WTC11 (cell line): ENCODE measurements around the gene GAB2. TPM values are rescaled to one million over a fixed set of nuclear protein-coding genes. Genes with fewer than 3 reads are reported as not detected.

ENCODE experiments used
- CREM ChIP-seq: sonication (generic); formaldehyde crosslinking; IDR thresholded peaks from 2 replicates; pipeline ENCODE4 v1.8.1; 2022; ENCODE audit warnings: mild to moderate bottlenecking, missing genetic modification reagents, moderate library complexity
- ELF4 ChIP-seq: sonication (generic); formaldehyde crosslinking; IDR thresholded peaks from 2 replicates; pipeline ENCODE4 v1.8.1; 2022; ENCODE audit warnings: low read depth, mild to moderate bottlenecking, moderate library complexity, missing genetic modification reagents
- EMX1 ChIP-seq: fragments of 250-450 bp; sonication (Bioruptor Pico); IDR thresholded peaks from 2 replicates; pipeline ENCODE4 v1.8.0; 2021; ENCODE audit warnings: mild to moderate bottlenecking
- ETV6 ChIP-seq: sonication (generic); formaldehyde crosslinking; IDR thresholded peaks from 2 replicates; pipeline ENCODE4 v1.8.1; 2022; ENCODE audit warnings: mild to moderate bottlenecking, missing genetic modification reagents
- GRHL2 ChIP-seq: fragments of 250-450 bp; sonication (Bioruptor Pico); IDR thresholded peaks from 2 replicates; pipeline ENCODE4 v1.8.0; 2022; ENCODE audit warnings: mild to moderate bottlenecking, moderate library complexity; ENCODE audit not compliant: insufficient replicate concordance, severe bottlenecking
- HMGA2 ChIP-seq: fragments of 250-450 bp; sonication (Bioruptor Pico); IDR thresholded peaks from 2 replicates; pipeline ENCODE4 v1.4.0; 2021; ENCODE audit warnings: mild to moderate bottlenecking, moderate library complexity
- KAT7 ChIP-seq: sonication (generic); formaldehyde crosslinking; IDR thresholded peaks from 2 replicates; pipeline ENCODE4 v1.8.1; 2023; ENCODE audit warnings: missing genetic modification reagents, mild to moderate bottlenecking, borderline replicate concordance
- MXD4 ChIP-seq: fragments of 250-450 bp; sonication (Bioruptor Pico); IDR thresholded peaks from 2 replicates; pipeline ENCODE4 v1.8.0; 2021; ENCODE audit warnings: mild to moderate bottlenecking, moderate library complexity, borderline replicate concordance
- NFE2L1 ChIP-seq: sonication (generic); formaldehyde crosslinking; IDR thresholded peaks from 2 replicates; pipeline ENCODE4 v1.8.1; 2023; ENCODE audit warnings: missing genetic modification reagents
- NR2C2 ChIP-seq: sonication (generic); formaldehyde crosslinking; IDR thresholded peaks from 2 replicates; pipeline ENCODE4 v1.8.0; 2022; ENCODE audit warnings: mild to moderate bottlenecking, missing genetic modification reagents
- NR3C1 ChIP-seq: sonication (generic); formaldehyde crosslinking; conservative IDR thresholded peaks from 2 replicates; pipeline ENCODE4 v1.8.1; 2023; ENCODE audit warnings: low read depth, mild to moderate bottlenecking, missing genetic modification reagents
- RORB ChIP-seq: fragments of 250-450 bp; sonication (Bioruptor Pico); IDR thresholded peaks from 2 replicates; pipeline ENCODE4 v1.9.0; 2021; ENCODE audit warnings: mild to moderate bottlenecking
- SP1 ChIP-seq: sonication (generic); formaldehyde crosslinking; conservative IDR thresholded peaks from 2 replicates; pipeline ENCODE4 v1.8.1; 2022; ENCODE audit warnings: missing genetic modification reagents
- TCF7 ChIP-seq: sonication (generic); formaldehyde crosslinking; IDR thresholded peaks from 2 replicates; pipeline ENCODE4 v1.8.0; 2022; ENCODE audit warnings: mild to moderate bottlenecking, low read depth, missing genetic modification reagents, moderate library complexity
- TP53 ChIP-seq: sonication (generic); formaldehyde crosslinking; IDR thresholded peaks from 2 replicates; pipeline ENCODE4 v1.8.1; 2023; ENCODE audit warnings: mild to moderate bottlenecking, missing genetic modification reagents
- ZNF138 ChIP-seq: sonication (generic); formaldehyde crosslinking; conservative IDR thresholded peaks from 2 replicates; pipeline ENCODE4 v1.8.1; 2022; ENCODE audit warnings: mild to moderate bottlenecking, moderate library complexity, missing genetic modification reagents
- ZNF232 ChIP-seq: sonication (generic); formaldehyde crosslinking; IDR thresholded peaks from 2 replicates; pipeline ENCODE4 v1.8.0; 2022; ENCODE audit warnings: mild to moderate bottlenecking, missing genetic modification reagents
- ZNF396 ChIP-seq: fragments of 250-450 bp; sonication (Bioruptor Pico); IDR thresholded peaks from 2 replicates; pipeline ENCODE4 v1.8.0; 2021; ENCODE audit warnings: mild to moderate bottlenecking, moderate library complexity, borderline replicate concordance
- ZNF416 ChIP-seq: fragments of 250-450 bp; sonication (Bioruptor Pico); IDR thresholded peaks from 2 replicates; pipeline ENCODE4 v1.9.0; 2021; ENCODE audit warnings: mild to moderate bottlenecking, inconsistent platforms
- ZNF671 ChIP-seq: fragments of 250-450 bp; sonication (Bioruptor Pico); IDR thresholded peaks from 2 replicates; pipeline ENCODE4 v1.8.0; 2021; ENCODE audit warnings: mild to moderate bottlenecking
- total RNA-seq: library from RNA; stranded (reverse); gene quantifications from 3 replicates; pipeline ENCODE4 v1.2.3, GENCODE V29; 2021
- TF ChIP-seq, protein P1 (sequence below): sonication (generic); formaldehyde crosslinking; IDR thresholded peaks from 2 replicates; pipeline ENCODE4 v1.8.1; 2023; ENCODE audit warnings: mild to moderate bottlenecking, missing genetic modification reagents, moderate library complexity
- TF ChIP-seq, protein P2 (sequence below): sonication (generic); formaldehyde crosslinking; IDR thresholded peaks from 2 replicates; pipeline ENCODE4 v1.8.1; 2022; ENCODE audit warnings: low read depth, missing genetic modification reagents, borderline replicate concordance
- TF ChIP-seq, protein P3 (sequence below): sonication (generic); formaldehyde crosslinking; IDR thresholded peaks from 2 replicates; pipeline ENCODE4 v1.8.1; 2023; ENCODE audit warnings: mild to moderate bottlenecking, missing genetic modification reagents, moderate library complexity
- TF ChIP-seq, protein P4 (sequence below): fragments of 250-450 bp; sonication (Bioruptor Pico); IDR thresholded peaks from 2 replicates; pipeline ENCODE4 v1.8.0; 2021; ENCODE audit warnings: mild to moderate bottlenecking
- TF ChIP-seq, protein P5 (sequence below): sonication (generic); formaldehyde crosslinking; conservative IDR thresholded peaks from 2 replicates; pipeline ENCODE4 v1.8.1; 2022; ENCODE audit warnings: mild to moderate bottlenecking, missing genetic modification reagents
- TF ChIP-seq, protein P6 (sequence below): sonication (generic); formaldehyde crosslinking; IDR thresholded peaks from 2 replicates; pipeline ENCODE4 v1.8.1; 2023; ENCODE audit warnings: mild to moderate bottlenecking, missing genetic modification reagents, borderline replicate concordance
- TF ChIP-seq, protein P7 (sequence below): sonication (generic); formaldehyde crosslinking; IDR thresholded peaks from 2 replicates; pipeline ENCODE4 v1.8.1; 2023; ENCODE audit warnings: mild to moderate bottlenecking, missing genetic modification reagents
- TF ChIP-seq, protein P8 (sequence below): sonication (generic); formaldehyde crosslinking; IDR thresholded peaks from 2 replicates; pipeline ENCODE4 v1.8.0; 2022; ENCODE audit warnings: mild to moderate bottlenecking, missing genetic modification reagents

GAB2 gene
- total RNA-seq, 1 experiment from 2014 or later = 10.6 TPM

DNA sequence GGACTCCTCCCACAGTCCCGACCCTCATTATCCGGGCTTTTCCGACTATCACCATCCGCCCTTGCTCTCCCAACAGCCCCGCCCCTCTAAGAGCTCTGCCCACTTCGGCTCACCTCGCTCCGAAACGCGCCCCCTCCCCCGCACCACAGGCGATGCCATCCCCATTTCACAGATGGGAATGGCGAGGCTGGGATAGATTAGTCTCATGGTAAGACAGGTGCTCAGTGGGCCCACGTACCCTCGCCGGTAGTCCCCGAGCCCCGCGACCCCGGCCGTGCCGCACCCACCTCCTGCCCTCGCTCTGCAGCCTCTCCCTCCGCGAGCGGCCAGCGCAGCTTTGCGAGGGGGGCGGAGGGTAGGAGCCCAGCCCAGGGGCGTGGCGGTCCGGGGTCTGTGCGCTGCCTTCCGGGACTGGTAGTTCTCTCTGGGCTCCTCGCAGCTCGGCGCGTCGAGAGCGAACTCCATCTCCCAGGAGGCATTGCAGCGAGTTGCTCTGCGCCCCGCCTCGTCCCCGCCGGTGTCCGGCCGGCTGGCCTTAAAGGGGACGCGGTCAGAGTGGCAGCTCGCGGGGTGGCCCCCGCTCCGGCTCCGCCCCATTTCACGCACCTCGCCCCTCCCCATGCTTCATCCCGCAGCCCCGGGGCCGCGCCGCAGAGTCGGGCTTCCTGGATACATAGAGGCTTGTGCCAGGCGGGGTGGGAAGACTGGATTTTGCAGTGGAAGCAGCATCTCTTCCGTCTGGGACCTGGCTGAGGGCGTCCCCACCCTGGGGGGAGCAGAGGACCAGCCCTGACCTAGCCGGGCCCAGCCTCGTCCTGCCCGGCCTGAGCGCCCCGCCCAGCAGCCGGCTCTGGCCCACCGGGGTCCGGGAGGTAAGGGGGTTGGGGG is 229.1 kb downstream of the GAB2 start, which contains the start of the genes KCTD21 and USP35 (continued):
- TF ChIP-seq MXD4 (CRISPR knock-in tag) = no peak
- no peak for TF ChIP-seq NFE2L1 (CRISPR knock-in tag)
- TF ChIP-seq, protein P1, sequence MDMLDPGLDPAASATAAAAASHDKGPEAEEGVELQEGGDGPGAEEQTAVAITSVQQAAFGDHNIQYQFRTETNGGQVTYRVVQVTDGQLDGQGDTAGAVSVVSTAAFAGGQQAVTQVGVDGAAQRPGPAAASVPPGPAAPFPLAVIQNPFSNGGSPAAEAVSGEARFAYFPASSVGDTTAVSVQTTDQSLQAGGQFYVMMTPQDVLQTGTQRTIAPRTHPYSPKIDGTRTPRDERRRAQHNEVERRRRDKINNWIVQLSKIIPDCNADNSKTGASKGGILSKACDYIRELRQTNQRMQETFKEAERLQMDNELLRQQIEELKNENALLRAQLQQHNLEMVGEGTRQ (CRISPR knock-in tag) = no peak
- no peak for TF ChIP-seq NR3C1 (CRISPR knock-in tag)
- TF ChIP-seq EMX1 (CRISPR knock-in tag) = no peak; the same call in 1 of the 2 replicates
- no peak for TF ChIP-seq ZNF671 (CRISPR knock-in tag)
- no peak for TF ChIP-seq TP53 (CRISPR knock-in tag)
- TF ChIP-seq SP1 = peak; percentile 98
- TF ChIP-seq, protein P2, sequence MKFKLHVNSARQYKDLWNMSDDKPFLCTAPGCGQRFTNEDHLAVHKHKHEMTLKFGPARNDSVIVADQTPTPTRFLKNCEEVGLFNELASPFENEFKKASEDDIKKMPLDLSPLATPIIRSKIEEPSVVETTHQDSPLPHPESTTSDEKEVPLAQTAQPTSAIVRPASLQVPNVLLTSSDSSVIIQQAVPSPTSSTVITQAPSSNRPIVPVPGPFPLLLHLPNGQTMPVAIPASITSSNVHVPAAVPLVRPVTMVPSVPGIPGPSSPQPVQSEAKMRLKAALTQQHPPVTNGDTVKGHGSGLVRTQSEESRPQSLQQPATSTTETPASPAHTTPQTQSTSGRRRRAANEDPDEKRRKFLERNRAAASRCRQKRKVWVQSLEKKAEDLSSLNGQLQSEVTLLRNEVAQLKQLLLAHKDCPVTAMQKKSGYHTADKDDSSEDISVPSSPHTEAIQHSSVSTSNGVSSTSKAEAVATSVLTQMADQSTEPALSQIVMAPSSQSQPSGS (CRISPR knock-in tag) = no peak
- TF ChIP-seq, protein P3, sequence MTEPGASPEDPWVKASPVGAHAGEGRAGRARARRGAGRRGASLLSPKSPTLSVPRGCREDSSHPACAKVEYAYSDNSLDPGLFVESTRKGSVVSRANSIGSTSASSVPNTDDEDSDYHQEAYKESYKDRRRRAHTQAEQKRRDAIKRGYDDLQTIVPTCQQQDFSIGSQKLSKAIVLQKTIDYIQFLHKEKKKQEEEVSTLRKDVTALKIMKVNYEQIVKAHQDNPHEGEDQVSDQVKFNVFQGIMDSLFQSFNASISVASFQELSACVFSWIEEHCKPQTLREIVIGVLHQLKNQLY (CRISPR knock-in tag) = no peak
- no peak for TF ChIP-seq TCF7
- no peak for TF ChIP-seq ZNF396 (CRISPR knock-in tag)
- TF ChIP-seq GRHL2 (CRISPR knock-in tag) = no peak
- TF ChIP-seq, protein P4, sequence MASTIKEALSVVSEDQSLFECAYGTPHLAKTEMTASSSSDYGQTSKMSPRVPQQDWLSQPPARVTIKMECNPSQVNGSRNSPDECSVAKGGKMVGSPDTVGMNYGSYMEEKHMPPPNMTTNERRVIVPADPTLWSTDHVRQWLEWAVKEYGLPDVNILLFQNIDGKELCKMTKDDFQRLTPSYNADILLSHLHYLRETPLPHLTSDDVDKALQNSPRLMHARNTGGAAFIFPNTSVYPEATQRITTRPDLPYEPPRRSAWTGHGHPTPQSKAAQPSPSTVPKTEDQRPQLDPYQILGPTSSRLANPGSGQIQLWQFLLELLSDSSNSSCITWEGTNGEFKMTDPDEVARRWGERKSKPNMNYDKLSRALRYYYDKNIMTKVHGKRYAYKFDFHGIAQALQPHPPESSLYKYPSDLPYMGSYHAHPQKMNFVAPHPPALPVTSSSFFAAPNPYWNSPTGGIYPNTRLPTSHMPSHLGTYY = 0 out of 2 replicates have a peak, but pooled peaks have one; percentile 15
- TF ChIP-seq, protein P5, sequence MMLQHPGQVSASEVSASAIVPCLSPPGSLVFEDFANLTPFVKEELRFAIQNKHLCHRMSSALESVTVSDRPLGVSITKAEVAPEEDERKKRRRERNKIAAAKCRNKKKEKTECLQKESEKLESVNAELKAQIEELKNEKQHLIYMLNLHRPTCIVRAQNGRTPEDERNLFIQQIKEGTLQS (CRISPR knock-in tag) = no peak
- TF ChIP-seq, protein P6, sequence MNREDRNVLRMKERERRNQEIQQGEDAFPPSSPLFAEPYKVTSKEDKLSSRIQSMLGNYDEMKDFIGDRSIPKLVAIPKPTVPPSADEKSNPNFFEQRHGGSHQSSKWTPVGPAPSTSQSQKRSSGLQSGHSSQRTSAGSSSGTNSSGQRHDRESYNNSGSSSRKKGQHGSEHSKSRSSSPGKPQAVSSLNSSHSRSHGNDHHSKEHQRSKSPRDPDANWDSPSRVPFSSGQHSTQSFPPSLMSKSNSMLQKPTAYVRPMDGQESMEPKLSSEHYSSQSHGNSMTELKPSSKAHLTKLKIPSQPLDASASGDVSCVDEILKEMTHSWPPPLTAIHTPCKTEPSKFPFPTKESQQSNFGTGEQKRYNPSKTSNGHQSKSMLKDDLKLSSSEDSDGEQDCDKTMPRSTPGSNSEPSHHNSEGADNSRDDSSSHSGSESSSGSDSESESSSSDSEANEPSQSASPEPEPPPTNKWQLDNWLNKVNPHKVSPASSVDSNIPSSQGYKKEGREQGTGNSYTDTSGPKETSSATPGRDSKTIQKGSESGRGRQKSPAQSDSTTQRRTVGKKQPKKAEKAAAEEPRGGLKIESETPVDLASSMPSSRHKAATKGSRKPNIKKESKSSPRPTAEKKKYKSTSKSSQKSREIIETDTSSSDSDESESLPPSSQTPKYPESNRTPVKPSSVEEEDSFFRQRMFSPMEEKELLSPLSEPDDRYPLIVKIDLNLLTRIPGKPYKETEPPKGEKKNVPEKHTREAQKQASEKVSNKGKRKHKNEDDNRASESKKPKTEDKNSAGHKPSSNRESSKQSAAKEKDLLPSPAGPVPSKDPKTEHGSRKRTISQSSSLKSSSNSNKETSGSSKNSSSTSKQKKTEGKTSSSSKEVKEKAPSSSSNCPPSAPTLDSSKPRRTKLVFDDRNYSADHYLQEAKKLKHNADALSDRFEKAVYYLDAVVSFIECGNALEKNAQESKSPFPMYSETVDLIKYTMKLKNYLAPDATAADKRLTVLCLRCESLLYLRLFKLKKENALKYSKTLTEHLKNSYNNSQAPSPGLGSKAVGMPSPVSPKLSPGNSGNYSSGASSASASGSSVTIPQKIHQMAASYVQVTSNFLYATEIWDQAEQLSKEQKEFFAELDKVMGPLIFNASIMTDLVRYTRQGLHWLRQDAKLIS (CRISPR knock-in tag) = no peak
- TF ChIP-seq NR2C2 = no peak
- TF ChIP-seq KAT7 (CRISPR knock-in tag) = no peak
- TF ChIP-seq, protein P7, sequence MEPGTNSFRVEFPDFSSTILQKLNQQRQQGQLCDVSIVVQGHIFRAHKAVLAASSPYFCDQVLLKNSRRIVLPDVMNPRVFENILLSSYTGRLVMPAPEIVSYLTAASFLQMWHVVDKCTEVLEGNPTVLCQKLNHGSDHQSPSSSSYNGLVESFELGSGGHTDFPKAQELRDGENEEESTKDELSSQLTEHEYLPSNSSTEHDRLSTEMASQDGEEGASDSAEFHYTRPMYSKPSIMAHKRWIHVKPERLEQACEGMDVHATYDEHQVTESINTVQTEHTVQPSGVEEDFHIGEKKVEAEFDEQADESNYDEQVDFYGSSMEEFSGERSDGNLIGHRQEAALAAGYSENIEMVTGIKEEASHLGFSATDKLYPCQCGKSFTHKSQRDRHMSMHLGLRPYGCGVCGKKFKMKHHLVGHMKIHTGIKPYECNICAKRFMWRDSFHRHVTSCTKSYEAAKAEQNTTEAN (CRISPR knock-in tag) = no peak
- no peak for TF ChIP-seq ELF4 (CRISPR knock-in tag)
- no peak for TF ChIP-seq RORB (CRISPR knock-in tag)
- TF ChIP-seq ETV6 (CRISPR knock-in tag) = peak; percentile 56
- TF ChIP-seq, protein P8, sequence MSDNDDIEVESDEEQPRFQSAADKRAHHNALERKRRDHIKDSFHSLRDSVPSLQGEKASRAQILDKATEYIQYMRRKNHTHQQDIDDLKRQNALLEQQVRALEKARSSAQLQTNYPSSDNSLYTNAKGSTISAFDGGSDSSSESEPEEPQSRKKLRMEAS (CRISPR knock-in tag) = peak; percentile 72
- TF ChIP-seq HMGA2 (CRISPR knock-in tag) = no peak
- no peak for TF ChIP-seq ZNF416 (CRISPR knock-in tag)
- TF ChIP-seq ZNF232 = peak; percentile 77; the same call in 1 of the 2 replicates
- TF ChIP-seq CREM (CRISPR knock-in tag) = peak; percentile 21; the same call in 1 of the 2 replicates
- no peak for TF ChIP-seq ZNF138 (CRISPR knock-in tag)
